Ovary (tissue), 9 donors: ENCODE measurements around the gene PER2. TPM values are rescaled to one million over a fixed set of nuclear protein-coding genes. Genes with fewer than 3 reads are reported as not detected.

ENCODE experiments used
- DNase-seq, 5 donors: peaks; one replicate each; pipeline ENCODE4 v3.0.0-alpha.2; 2019 to 2020
- H3K27ac ChIP-seq, 2 donors: fragments of 200-600 bp; one replicate each; pipeline versions ENCODE4 v1.5.1 to v1.8.0; 2019 to 2022
- H3K27me3 ChIP-seq: fragments of 200-600 bp; one replicate; pipeline ENCODE4 v1.8.0; 2022
- H3K36me3 ChIP-seq: fragments of 200-600 bp; sonication (generic); one replicate; pipeline ENCODE4 v1.5.1; 2019
- H3K4me1 ChIP-seq: one replicate; pipeline ENCODE4 v1.8.1; 2013; ENCODE audit warnings: mild to moderate bottlenecking, moderate library complexity; ENCODE audit not compliant: insufficient read depth
- H3K4me3 ChIP-seq: fragments of 200-600 bp; sonication (generic); one replicate; pipeline ENCODE4 v1.5.1; 2017
- H3K9me3 ChIP-seq, 2 donors: fragments of 200-600 bp in 1 of 2; sonication (generic) in 1 of 2; one replicate each; pipeline versions ENCODE4 v1.5.1 to v1.8.1; 2013 to 2019; ENCODE audit warnings: mild to moderate bottlenecking in 1 of 2, moderate library complexity in 1 of 2
- CTCF ChIP-seq, 3 donors: fragments of 450-650 bp in 2 of 3; fragments of 200-600 bp in 1 of 3; IDR thresholded peaks; one replicate each; pipeline versions ENCODE4 v1.5.1 to v1.8.0; 2016 to 2022; ENCODE audit warnings: antibody characterized with exemption in 3 of 3, mild to moderate bottlenecking in 1 of 3
- EP300 ChIP-seq: sonication (generic); formaldehyde crosslinking; IDR thresholded peaks from one replicate; pipeline ENCODE4 v1.6.1; 2017; ENCODE audit warnings: antibody characterized with exemption
- POLR2A ChIP-seq: fragments of 450-650 bp; IDR thresholded peaks from one replicate; pipeline ENCODE4 v1.6.1; 2017; ENCODE audit warnings: antibody characterized with exemption, mild to moderate bottlenecking, moderate library complexity
- WGBS, 3 donors: extraction: QIAGEN DNeasy Blood & Tissue Kit in 1 of 3; methylation state at CpG; one replicate each; pipeline versions ENCODE4 v1.1.5 to v1.1.7; 2013 to 2017; 5-methylcytosine and 5-hydroxymethylcytosine counted together
- intact Hi-C, 4 donors: fragments of 100-400 bp; cut with DNase I; formaldehyde crosslinking; loops; one replicate each; pipeline versions ENCODE4 v1.11.0 to v1.15.1; 2022 to 2023
- polyA plus RNA-seq, 2 donors: library from polyadenylated mRNA; stranded (reverse); fragments of 200-250 nt in 1 of 2; fragments of 350-450 nt in 1 of 2; fragmentation: Illumina TruSeq in 1 of 2; extraction: RNeasy Lipid Tissue Mini Kit (QIAGEN cat#74804) in 1 of 2; gene quantifications; one replicate each; pipeline ENCODE4 v1.2.3, GENCODE V29; 2013 to 2014
- total RNA-seq, 7 donors: library from RNA; depleted of rRNA in 2 of 7; stranded (reverse); fragments of >200 nt in 2 of 7; fragmentation: NEBNext Ultra II Directional in 3 of 7; extraction: Animal tissue kit (Norgen Biotek cat#: 25700) in 3 of 7; gene quantifications; one replicate each; pipeline versions ENCODE4 v1.1.0 to v1.2.4, GENCODE V29; 2016 to 2023
- donor health status: DM: no; HTN: no; CAD: no; lungs with moderate emphysema.
- donor health status: DM: no; HTN: no; CAD: no.
- donor health status: Bipolar disorder and iron deficiency.
- donor health status: DM: yes; HTN: yes; CAD: no.
- donor health status: DM: no; HTN: no; CAD: no.
- donor health status: DM: yes; HTN: yes; CAD: no.

Gene PER2
- total and polyA plus RNA-seq, 9 donors, result 8.1 to 34.5 (median 22.4) TPM

DNA sequence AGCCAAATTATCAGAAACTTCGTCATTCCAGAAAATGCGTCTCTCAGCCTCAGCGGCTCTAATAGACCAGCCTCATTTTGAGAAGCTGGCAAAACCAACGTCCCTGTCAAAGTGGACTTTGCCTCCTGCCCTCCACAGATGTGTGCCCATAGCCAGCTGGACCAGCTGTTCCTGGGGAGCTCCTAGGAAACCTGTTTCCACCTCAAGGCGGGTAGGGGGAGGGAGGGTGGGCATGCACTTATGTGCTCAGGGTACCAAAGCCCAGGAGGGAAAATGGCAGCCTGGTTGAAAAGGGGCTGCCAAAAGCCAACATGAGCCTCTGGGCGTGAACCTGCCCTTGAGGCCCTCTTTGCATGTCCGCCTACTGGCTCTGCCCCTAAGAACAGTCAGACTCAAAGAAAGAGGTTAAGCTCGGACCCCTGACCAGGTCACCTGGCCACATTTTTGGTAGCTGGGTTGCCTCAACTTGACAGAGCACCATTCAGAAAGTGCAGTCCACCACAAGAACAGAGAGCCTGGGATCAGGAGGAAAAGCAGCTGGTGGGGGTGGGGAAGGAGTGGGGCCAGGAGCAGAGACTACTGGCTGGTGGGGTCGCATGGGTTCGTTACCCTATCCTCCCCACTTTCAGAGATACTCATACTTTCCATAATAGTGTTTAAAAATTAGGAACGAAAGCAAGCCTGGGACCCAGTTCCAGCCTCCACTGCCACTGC lies 3.5 kb downstream of the PER2 start:
- H3K27me3 ChIP-seq, result no peaks in the 10 kb centered on the region
- no peaks in the 10 kb centered on the region for H3K36me3 ChIP-seq
- H3K9me3 ChIP-seq, result no peaks in the 10 kb centered on the region
- 86 to 87% (median 87%) methylated on average over 11 of the region's 11 CpGs for WGBS, 3 donors
- no peak for DNase-seq
- TF ChIP-seq POLR2A (no peak), CTCF (IDR thresholded peaks at IDR 0.05) (no peak), EP300 (no peak)
- peaks cover 10% of the 10 kb centered on the region for H3K4me1 ChIP-seq
- no peak overlapping the region for H3K4me3 ChIP-seq
- H3K27ac ChIP-seq, result no peak overlapping the region
- intact Hi-C loops, result no loop called here

- DNase-seq, result no peak
Observed at GRCh38 chr2:238282861-238283738, 5.3 kb downstream of the PER2 start.

GRCh38 chr2:238281826-238282480 lies 6.5 kb downstream of the PER2 start:
- intact Hi-C loops, result no loop called here
- H3K9me3 ChIP-seq, result no peaks in the 10 kb centered on the region
- WGBS, 3 donors, result 83 to 86% (median 84%) methylated on average over 13 of the region's 13 CpGs
- DNase-seq, result no peak
- H3K27ac ChIP-seq, result no peak overlapping the region
- H3K27me3 ChIP-seq, result no peaks in the 10 kb centered on the region
- peaks cover 5% of the 10 kb centered on the region for H3K4me1 ChIP-seq
- TF ChIP-seq CTCF (IDR thresholded peaks at IDR 0.05) (no peak), POLR2A (no peak), EP300 (no peak)
- no peak overlapping the region for H3K4me3 ChIP-seq
- no peaks in the 10 kb centered on the region for H3K36me3 ChIP-seq

More at GRCh38 chr2:238282861-238283738, 5.3 kb downstream of the PER2 start:
- H3K27ac ChIP-seq, result no peak overlapping the region
- H3K4me1 ChIP-seq, result peaks cover 10% of the 10 kb centered on the region
- no peak for TF ChIP-seq POLR2A
- no peak for TF ChIP-seq EP300
- TF ChIP-seq CTCF (IDR thresholded peaks at IDR 0.05), result no peak
- WGBS, 3 donors, result 93 to 94% (median 93%) methylated on average over 17 of the region's 17 CpGs
- H3K27me3 ChIP-seq, result no peaks in the 10 kb centered on the region
- intact Hi-C loops, result no loop called here
- no peaks in the 10 kb centered on the region for H3K36me3 ChIP-seq
- H3K9me3 ChIP-seq, result no peaks in the 10 kb centered on the region
- no peak overlapping the region for H3K4me3 ChIP-seq

DNA sequence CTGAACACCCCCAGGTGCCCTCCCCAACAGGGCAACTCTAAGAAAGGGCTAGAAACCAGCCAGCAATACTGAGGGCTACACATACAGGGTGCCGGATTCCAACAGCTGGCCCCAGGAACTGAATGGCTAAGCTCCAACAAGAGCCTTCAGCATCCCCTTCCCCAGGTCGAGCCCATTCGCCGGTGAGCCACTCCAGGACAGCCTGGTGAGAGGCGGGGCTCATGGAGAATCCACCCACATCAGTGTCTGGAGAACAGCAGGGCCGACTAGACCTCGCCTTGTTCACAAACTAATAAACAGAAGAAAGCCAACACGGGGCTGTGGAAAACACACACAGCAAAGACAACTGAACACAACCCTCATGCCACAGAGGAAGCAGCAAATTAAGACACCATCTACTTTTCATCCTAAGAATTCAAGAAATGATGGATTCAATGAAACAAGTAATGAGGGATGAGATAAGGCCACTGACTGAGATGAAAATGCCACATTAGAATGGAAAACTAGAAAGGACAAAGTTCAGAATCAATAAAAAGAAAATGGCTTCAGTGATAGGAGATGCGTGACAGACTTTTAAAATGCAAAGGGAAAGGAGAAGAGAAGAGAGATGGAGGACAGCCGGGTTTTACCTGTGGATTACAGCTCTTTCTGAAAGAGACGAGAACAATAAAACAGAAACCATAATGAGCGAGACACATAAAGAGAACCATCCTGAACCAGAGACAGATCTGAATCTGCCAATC lies 8.2 kb downstream of the PER2 start:
- no peak for TF ChIP-seq POLR2A
- TF ChIP-seq EP300, result no peak
- no peak for TF ChIP-seq CTCF (IDR thresholded peaks at IDR 0.05)
- Histone ChIP-seq H3K27ac (no peak overlapping the region), H3K27me3 (no peaks in the 10 kb centered on the region), H3K4me1 (peaks cover 2% of the 10 kb centered on the region), H3K4me3 (no peak overlapping the region), H3K9me3 (no peaks in the 10 kb centered on the region), H3K36me3 (no peaks in the 10 kb centered on the region)
- no peak for DNase-seq
- intact Hi-C loops, result no loop called here
- WGBS, 3 donors, result 89 to 91% (median 90%) methylated on average over 12 of the region's 12 CpGs
